Measurements from ENCODE around the gene OR51E1.

- no peak for TF ChIP-seq RARB (CRISPR knock-in tag; IDR thresholded peaks at IDR 0.05)
- TF ChIP-seq GLIS3 (CRISPR knock-in tag; IDR thresholded peaks at IDR 0.05): no peak
- TF ChIP-seq ZNF70 (CRISPR knock-in tag; IDR thresholded peaks at IDR 0.05): no peak
Observed at GRCh38 chr11:4611986-4612385, 31.8 kb upstream of the OR51E1 start.

Measured in SK-N-SH treated with all-trans-retinoic acid at 6 μM for 48 hours (cell line).